ENCODE data around the gene MMP20. TPM values are rescaled to one million over a fixed set of nuclear protein-coding genes. Genes with fewer than 3 reads are reported as not detected.

The MMP20 gene
- polyA plus RNA-seq, 1 donor (not counting 4 experiments of a cell fraction or from before 2014, with no cell fraction given), result not detected

- no peak overlapping the region for H3K4me2 ChIP-seq (ENCODE audit: control insufficient read depth, extremely low read depth, insufficient read depth, low read depth, low read length)
- H3K9me1 ChIP-seq (ENCODE audit: control insufficient read depth, extremely low read depth, insufficient read depth, low read length), result no peaks in the 10 kb centered on the region
- no peaks in the 10 kb centered on the region for H3K4me1 ChIP-seq (ENCODE audit: control insufficient read depth, extremely low read depth, insufficient read depth, low read length)
- dilution Hi-C loops (cut with MboI; ENCODE audit: extremely low pct_ligation_motif_present, low sequenced_read_pairs), result no loop called here
- no peak overlapping the region for H3K4me3 ChIP-seq (ENCODE audit: control insufficient read depth in 2 of 3, extremely low read depth in 1 of 3, insufficient read depth in 2 of 3, low read depth in 1 of 3, low read length in 3 of 3)
- H3K9ac ChIP-seq (ENCODE audit: control insufficient read depth, extremely low read depth, insufficient read depth, low read length), result no peak overlapping the region
- no peak for FAIRE-seq
- TF ChIP-seq, protein P1, sequence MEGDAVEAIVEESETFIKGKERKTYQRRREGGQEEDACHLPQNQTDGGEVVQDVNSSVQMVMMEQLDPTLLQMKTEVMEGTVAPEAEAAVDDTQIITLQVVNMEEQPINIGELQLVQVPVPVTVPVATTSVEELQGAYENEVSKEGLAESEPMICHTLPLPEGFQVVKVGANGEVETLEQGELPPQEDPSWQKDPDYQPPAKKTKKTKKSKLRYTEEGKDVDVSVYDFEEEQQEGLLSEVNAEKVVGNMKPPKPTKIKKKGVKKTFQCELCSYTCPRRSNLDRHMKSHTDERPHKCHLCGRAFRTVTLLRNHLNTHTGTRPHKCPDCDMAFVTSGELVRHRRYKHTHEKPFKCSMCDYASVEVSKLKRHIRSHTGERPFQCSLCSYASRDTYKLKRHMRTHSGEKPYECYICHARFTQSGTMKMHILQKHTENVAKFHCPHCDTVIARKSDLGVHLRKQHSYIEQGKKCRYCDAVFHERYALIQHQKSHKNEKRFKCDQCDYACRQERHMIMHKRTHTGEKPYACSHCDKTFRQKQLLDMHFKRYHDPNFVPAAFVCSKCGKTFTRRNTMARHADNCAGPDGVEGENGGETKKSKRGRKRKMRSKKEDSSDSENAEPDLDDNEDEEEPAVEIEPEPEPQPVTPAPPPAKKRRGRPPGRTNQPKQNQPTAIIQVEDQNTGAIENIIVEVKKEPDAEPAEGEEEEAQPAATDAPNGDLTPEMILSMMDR (optimal IDR thresholded peaks at IDR 0.05 in 1 of 3, IDR thresholded peaks at IDR 0.05 in 1 of 3, conservative IDR thresholded peaks at IDR 0.05 in 1 of 3; ENCODE audit: extremely low read depth in 1 of 3, insufficient read depth in 2 of 3, low read length in 3 of 3), result no peak
- no peak for TF ChIP-seq EZH2 (IDR thresholded peaks at IDR 0.05; ENCODE audit: low read length)
- no peak overlapping the region for H3K27ac ChIP-seq (ENCODE audit: control insufficient read depth, insufficient read depth, low read length)
- H3K36me3 ChIP-seq (ENCODE audit: control insufficient read depth in 2 of 2, extremely low read depth in 1 of 2, insufficient read depth in 2 of 2, low read length in 2 of 2), result no peaks in the 10 kb centered on the region
- H3K79me2 ChIP-seq (ENCODE audit: control insufficient read depth, insufficient read depth, low read length), result no peaks in the 10 kb centered on the region
- H3K9me3 ChIP-seq (ENCODE audit: control insufficient read depth, low read depth, low read length), result no peaks in the 10 kb centered on the region
- H2AFZ ChIP-seq (ENCODE audit: control insufficient read depth, low read length), result no peak overlapping the region
- no peaks in the 10 kb centered on the region for H4K20me1 ChIP-seq (ENCODE audit: control insufficient read depth, extremely low read depth, insufficient read depth, low read length)
- no peaks in the 10 kb centered on the region for H3K27me3 ChIP-seq (ENCODE audit: control insufficient read depth, extremely low read depth, insufficient read depth, low read length)
- no peak for DNase-seq (ENCODE audit: low read depth, low spot score)
Observed at GRCh38 chr11:102643941-102644340, 18.8 kb upstream of the MMP20 start.

GRCh38 chr11:102640946-102641345 is 15.8 kb upstream of the MMP20 start:
- Histone ChIP-seq H3K9me3 (ENCODE audit: control insufficient read depth, low read depth, low read length) (no peaks in the 10 kb centered on the region), H3K4me3 (ENCODE audit: control insufficient read depth in 2 of 3, extremely low read depth in 1 of 3, insufficient read depth in 2 of 3, low read depth in 1 of 3, low read length in 3 of 3) (no peak overlapping the region), H3K9ac (ENCODE audit: control insufficient read depth, extremely low read depth, insufficient read depth, low read length) (no peak overlapping the region), H3K4me2 (ENCODE audit: control insufficient read depth, extremely low read depth, insufficient read depth, low read depth, low read length) (no peak overlapping the region), H4K20me1 (ENCODE audit: control insufficient read depth, extremely low read depth, insufficient read depth, low read length) (no peaks in the 10 kb centered on the region), H2AFZ (ENCODE audit: control insufficient read depth, low read length) (no peak overlapping the region), H3K36me3 (ENCODE audit: control insufficient read depth in 2 of 2, extremely low read depth in 1 of 2, insufficient read depth in 2 of 2, low read length in 2 of 2) (no peaks in the 10 kb centered on the region), H3K27me3 (ENCODE audit: control insufficient read depth, extremely low read depth, insufficient read depth, low read length) (no peaks in the 10 kb centered on the region), H3K4me1 (ENCODE audit: control insufficient read depth, extremely low read depth, insufficient read depth, low read length) (no peaks in the 10 kb centered on the region), H3K27ac (ENCODE audit: control insufficient read depth, insufficient read depth, low read length) (no peak overlapping the region), H3K9me1 (ENCODE audit: control insufficient read depth, extremely low read depth, insufficient read depth, low read length) (no peaks in the 10 kb centered on the region), H3K79me2 (ENCODE audit: control insufficient read depth, insufficient read depth, low read length) (no peaks in the 10 kb centered on the region)
- FAIRE-seq (no peak), DNase-seq (ENCODE audit: low read depth, low spot score) (no peak)
- dilution Hi-C loops (cut with MboI; ENCODE audit: extremely low pct_ligation_motif_present, low sequenced_read_pairs), result no loop called here
- no peak for TF ChIP-seq EZH2 (IDR thresholded peaks at IDR 0.05; ENCODE audit: low read length)
- TF ChIP-seq, protein P1 (optimal IDR thresholded peaks at IDR 0.05 in 1 of 3, IDR thresholded peaks at IDR 0.05 in 1 of 3, conservative IDR thresholded peaks at IDR 0.05 in 1 of 3; ENCODE audit: extremely low read depth in 1 of 3, insufficient read depth in 2 of 3, low read length in 3 of 3), result no peak
